Measurements from ENCODE around the gene LCNL1. TPM values are rescaled to one million over a fixed set of nuclear protein-coding genes. Genes with fewer than 3 reads are reported as not detected.
"Not testable (repeated sequence)": the region's sequence is repeated elsewhere in the genome, so short reads cannot be mapped to it uniquely, and the experiment has no call there.

Gene LCNL1
- total RNA-seq, 1 experiment from 2014 or later = not detected

- no peak for DNase-seq (ENCODE audit: low read depth)
These were observed 10.1 kb downstream of the LCNL1 start for GRCh38 chr9:136992819-136993369.

- no peak for DNase-seq (ENCODE audit: low read depth)
These were observed 11.5 kb downstream of the LCNL1 start for GRCh38 chr9:136994180-136994887.

GRCh38 chr9:136994888-136995230, 12.1 kb downstream of the LCNL1 start:
- DNase-seq (ENCODE audit: low read depth) = no peak

GRCh38 chr9:136995362-136995761, 12.6 kb downstream of the LCNL1 start:
- no peak for DNase-seq (ENCODE audit: low read depth)

- DNase-seq (ENCODE audit: low read depth) = peak; percentile 54
These were observed 13.0 kb downstream of the LCNL1 start for GRCh38 chr9:136995772-136996311.

GRCh38 chr9:136996361-136997292, 13.8 kb downstream of the LCNL1 start, which contains the start of gene CLIC3:
Gene CLIC3 (minus strand): TSS chr9:136996568. CDS start chr9:136996543, 25 bp downstream.
- peak; percentile 61 for DNase-seq (ENCODE audit: low read depth)

GRCh38 chr9:136997371-136997770, 14.6 kb downstream of the LCNL1 start:
- DNase-seq (ENCODE audit: low read depth) = no peak

- no peak for DNase-seq (ENCODE audit: low read depth)
These were observed 15.0 kb downstream of the LCNL1 start for GRCh38 chr9:136997830-136998234.

GRCh38 chr9:137000177-137000930, 17.6 kb downstream of the LCNL1 start:
- no peak for DNase-seq (ENCODE audit: low read depth)

GRCh38 chr9:137001857-137002645, 19.3 kb downstream of the LCNL1 start:
- no peak for DNase-seq (ENCODE audit: low read depth)

GRCh38 chr9:137002646-137003041, 19.9 kb downstream of the LCNL1 start:
- no peak for DNase-seq (ENCODE audit: low read depth)

- not testable (repeated sequence) for DNase-seq (ENCODE audit: low read depth)
These were observed 21.5 kb downstream of the LCNL1 start for GRCh38 chr9:137004285-137004684.

GRCh38 chr9:137006116-137007003, 23.6 kb downstream of the LCNL1 start:
- DNase-seq (ENCODE audit: low read depth) = no peak

- no peak for DNase-seq (ENCODE audit: low read depth)
These were observed 24.5 kb downstream of the LCNL1 start for GRCh38 chr9:137007108-137007815.

- DNase-seq (ENCODE audit: low read depth) = no peak
These were observed 25.1 kb downstream of the LCNL1 start for GRCh38 chr9:137007816-137008270.

- DNase-seq (ENCODE audit: low read depth) = no peak
These were observed 25.5 kb downstream of the LCNL1 start for GRCh38 chr9:137008312-137008711.

- DNase-seq (ENCODE audit: low read depth) = no peak
These were observed 26.4 kb downstream of the LCNL1 start for GRCh38 chr9:137009217-137009616.

GRCh38 chr9:137009938-137010732, 27.3 kb downstream of the LCNL1 start:
- DNase-seq (ENCODE audit: low read depth) = no peak
